HG03354 (cell line): ENCODE results near the gene TRNAU1AP.
"Not testable (repeated sequence)": the region's sequence is repeated elsewhere in the genome, so short reads cannot be mapped to it uniquely, and the experiment has no call there.

ENCODE experiments used
- ATAC-seq: cut with Tn5 transposase; IDR thresholded peaks from one replicate; pipeline ENCODE4 v1.9.1; 2021; ENCODE audit warnings: mild to moderate bottlenecking; ENCODE audit not compliant: unreplicated experiment, poor library complexity, severe bottlenecking

Gene TRNAU1AP

DNA sequence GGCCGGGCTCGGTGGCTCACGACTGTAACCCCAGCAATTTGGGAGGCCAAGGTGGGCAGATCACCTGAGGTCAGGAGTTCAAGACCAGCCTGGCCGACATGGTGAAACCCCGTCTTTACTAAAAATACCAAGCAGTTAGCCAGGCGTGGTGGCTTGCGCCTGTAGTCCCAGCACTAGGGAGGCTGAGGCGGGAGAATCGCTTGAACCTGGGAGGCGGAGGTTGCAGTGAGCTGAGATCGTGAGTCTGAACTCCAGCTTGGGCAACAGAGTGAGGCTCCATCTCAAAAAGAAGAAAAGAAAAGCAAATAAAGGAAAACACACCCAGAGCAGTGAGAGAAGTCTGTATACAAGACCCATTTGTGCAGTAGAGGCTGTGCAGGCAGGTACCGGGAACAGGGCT is 32.1 kb upstream of the TRNAU1AP start:
- ATAC-seq, result not testable (repeated sequence)

DNA sequence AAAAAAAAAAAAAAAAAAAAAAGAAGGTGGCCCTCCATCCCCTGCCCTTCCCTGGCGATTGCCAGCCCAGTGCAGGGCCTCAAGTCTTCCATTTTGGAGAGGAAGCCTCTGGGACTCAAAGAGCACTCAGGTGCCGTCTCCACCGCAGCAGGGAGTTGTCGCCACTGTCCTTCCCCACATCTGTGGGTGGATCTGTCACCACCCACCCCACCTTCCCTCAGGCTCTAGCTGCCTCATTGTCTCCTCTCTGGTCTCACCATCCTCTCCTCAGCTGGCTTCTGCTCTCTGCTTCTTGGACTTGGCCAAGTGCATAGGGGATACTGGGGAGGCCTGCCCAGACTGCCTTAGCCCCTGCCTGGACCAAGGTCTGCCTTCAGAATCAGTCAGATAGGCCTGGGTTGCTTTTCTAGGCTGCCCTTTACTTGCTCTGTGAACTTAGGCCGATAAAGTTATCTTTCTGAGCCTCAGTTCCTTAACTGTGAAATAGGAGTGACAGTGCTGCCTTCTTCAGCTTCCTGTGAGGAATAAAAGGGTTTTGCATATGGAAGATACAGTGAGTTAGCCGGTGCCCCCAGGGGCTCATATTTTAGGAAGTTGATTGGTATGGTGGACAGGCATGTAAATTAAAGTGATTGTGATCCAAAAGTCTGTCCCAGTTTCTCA is 31.3 kb upstream of the TRNAU1AP start:
- ATAC-seq, result no peak

DNA sequence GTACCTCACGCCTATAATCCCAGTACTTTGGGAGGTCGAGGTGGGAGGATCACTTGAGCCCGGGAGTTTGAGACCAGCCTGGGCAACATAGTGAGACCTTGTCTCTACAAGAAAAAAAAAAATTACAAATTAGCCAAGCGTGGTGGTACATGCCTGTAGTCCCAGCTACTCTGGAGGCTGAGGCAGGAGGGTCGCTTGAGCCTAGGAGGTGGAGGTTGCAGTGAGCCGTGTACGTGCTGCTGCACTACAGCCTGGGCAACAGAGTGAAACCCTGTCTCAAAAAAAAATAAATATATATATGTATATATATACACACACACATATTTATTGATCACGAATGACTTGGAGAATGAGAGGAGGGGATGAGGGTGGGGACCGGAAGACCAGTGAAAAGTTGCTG is 30.3 kb upstream of the TRNAU1AP start:
- not testable (repeated sequence) for ATAC-seq

- ATAC-seq, result not testable (repeated sequence)
Measured at GRCh38 chr1:28525002-28525642, 27.8 kb upstream of the TRNAU1AP start.

DNA sequence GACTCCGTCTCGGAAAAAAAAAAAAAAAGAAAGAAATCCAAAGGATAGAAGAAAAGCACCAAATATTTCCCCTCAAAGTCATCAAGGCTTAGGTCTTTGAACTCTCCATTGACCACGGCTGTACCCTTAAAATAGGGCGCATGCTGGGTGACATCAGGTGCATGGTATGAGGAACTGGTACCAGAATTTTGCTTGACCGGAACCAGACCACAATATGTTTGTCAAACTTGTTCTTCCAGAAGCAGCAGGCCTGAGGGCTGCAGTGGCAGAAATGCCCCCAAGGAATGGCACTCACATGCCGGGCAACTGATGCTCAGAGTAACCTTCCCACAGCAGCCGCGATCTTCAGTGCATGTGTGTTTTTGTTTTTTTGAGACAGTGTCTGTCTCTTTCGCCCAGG is 26.0 kb upstream of the TRNAU1AP start:
- no peak for ATAC-seq

- no peak for ATAC-seq
Measured at GRCh38 chr1:28530456-28530855, 22.4 kb upstream of the TRNAU1AP start.

DNA sequence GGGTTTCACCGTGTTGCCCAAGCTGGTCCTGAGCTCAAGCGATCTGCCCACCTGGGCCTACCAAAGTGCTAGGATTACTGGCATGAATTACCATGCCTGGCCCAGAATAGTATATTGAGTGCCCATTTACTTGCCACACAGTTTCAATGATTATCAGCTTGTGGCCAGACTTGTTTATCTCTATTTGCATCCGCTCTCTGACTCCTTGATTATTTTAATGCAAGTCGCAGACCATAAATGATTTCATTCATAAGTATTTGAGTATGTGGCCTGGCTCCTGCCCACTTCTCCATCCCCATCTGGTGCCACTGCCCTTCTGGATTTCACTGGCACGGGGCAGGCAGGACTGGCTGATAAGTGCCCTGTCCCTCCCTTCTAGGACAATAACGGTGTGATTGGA is 18.2 kb upstream of the TRNAU1AP start:
- no peak for ATAC-seq

GRCh38 chr1:28535180-28535579 is 17.7 kb upstream of the TRNAU1AP start:
- no peak for ATAC-seq

GRCh38 chr1:28537457-28538199 is 15.3 kb upstream of the TRNAU1AP start:
- no peak for ATAC-seq

DNA sequence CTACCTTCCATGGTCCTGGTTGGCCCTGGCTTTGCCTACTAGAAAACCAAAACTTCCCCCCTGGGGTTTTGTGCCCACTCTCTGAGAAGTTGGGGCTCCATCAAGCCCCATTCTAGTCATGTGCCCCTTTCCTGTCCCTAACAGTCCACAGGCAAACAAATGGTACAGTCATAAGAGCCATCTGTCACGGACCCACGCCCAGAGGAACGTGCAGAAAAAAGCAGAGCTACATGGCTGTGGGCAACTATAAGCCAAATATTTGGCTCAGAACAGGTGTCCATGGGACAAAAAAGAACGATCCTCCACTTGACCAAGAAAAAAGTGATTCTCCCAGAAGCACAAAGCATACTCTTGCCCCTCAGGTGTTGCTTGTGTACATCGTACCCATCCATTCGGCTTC is 14.6 kb upstream of the TRNAU1AP start:
- no peak for ATAC-seq

GRCh38 chr1:28540651-28541050 is 12.2 kb upstream of the TRNAU1AP start:
- no peak for ATAC-seq

DNA sequence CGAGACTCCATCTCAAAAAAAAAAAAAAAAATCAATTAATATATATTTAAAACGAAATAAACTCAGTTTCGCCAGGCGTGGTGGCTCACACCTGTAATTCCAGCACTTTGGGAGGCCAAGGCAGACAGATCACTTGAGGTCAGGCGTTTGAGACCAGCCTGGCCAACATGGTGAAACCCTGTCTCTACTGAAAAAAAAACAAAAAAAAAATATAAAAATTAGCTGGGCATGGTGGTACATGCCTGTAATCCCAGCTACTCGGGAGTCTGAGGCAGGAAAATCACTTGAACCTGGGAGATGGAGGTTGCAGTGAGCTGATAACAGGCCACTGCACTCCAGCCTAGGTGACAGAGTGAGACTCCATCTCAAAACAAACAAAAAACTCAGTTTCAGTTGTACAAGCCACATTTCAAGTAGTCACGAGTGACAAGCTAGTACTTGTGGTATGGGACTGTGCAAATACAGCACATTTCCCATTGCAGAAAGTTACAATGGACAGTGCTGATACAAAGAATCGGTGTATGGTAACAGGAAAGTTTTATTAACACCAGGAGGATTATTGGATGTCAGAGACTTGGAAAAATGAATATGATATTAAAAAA is 11.4 kb upstream of the TRNAU1AP start:
- not testable (repeated sequence) for ATAC-seq

DNA sequence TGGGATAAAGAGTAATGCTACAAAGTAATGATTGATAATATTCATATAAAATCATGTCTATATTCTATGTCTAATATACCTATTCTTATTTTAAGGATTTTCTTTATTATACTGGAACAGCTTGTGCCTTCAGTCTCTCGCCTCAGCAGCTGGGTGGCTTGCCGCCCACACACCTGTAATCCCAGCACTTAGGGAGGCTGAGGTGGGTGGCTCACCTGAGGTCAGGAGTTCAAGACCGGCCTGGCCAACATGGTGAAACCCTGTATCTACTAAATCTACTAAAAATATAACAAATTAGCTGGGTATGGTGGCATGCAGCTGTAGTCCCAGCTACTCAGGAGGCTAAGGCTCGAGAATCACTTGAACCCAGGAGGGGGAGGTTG is 7.6 kb upstream of the TRNAU1AP start:
- ATAC-seq, result no peak

- ATAC-seq, result no peak
Measured at GRCh38 chr1:28548318-28548717, 4.6 kb upstream of the TRNAU1AP start.

DNA sequence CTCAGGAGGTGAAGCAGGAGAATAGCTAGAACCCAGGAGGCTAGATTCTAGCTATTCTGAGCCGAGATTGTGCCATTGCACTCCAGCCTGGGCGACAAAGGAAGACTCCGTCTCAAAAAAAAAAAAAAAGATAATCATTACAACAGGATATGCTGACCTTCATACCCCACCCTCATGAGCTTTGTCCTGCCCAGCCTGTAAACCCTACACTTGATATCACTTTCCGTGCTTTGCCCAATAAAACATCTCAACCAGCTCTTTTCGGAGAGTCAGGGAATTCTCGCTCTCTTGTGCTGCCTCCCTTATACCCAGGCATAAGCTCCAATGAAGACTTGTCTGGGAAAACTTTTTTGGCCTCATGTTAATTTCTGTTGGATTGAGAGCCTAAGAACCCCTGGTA is 1.5 kb upstream of the TRNAU1AP start:
- no peak for ATAC-seq

DNA sequence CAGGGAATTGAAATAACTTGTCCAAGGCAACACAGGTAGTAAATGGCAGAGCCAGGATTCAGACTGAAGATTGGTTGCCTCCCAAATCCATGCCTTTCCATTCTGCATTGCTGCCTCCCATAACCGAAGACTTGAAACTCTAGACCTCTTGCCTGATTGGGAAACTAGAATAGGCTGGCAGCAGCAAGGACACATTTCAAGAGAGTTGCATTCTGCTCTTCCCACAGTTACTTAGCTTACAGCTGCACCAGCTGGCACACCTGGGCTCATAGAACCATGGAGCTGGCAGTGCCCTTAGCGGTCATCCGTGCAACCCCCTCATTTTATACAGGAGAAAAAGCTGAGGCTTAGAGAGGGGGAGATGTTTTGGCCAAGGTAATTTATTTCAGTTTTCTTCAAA is 8.0 kb downstream of the TRNAU1AP start:
- ATAC-seq, result no peak

GRCh38 chr1:28564310-28564709 is 11.4 kb downstream of the TRNAU1AP start:
- ATAC-seq, result no peak

DNA sequence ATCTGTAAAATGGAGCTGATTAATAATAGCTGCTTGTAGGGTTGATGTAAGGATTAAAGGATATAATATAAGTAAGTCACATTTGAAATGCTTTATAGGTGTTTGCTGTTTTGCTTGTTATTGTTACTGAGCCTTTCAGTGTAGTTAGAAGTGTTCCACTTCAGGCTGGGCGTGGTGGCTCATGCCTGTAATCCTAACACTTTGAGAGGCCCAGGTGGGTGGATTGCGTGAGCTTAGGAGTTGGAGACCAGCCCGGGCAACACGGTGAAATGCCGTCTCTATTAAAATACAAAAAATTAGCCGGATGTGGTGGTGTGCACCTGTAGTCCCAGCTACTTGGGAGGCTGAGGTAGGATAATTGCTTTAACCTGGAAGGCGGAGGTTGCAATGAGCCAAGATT is 12.2 kb downstream of the TRNAU1AP start:
- ATAC-seq, result no peak

- no peak for ATAC-seq
Measured at GRCh38 chr1:28565726-28566125, 12.8 kb downstream of the TRNAU1AP start.

DNA sequence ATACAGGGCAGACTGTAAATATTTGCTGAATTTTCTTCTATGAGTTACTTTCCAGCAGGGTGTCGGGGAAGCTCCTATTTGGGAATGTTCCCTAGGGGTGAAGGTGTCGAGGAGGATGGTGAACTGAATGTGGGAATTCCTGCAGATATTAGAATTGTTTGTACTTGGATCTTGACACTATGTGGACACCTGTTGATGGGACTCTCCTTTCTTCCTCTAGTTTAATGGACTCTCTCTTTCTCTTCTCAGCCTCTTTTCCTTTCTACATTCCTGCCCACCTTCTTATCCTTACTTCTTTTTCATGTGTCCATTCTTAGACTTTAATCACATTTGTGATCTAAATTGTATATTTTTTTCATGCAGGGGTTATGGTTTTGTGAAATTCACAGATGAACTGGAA is 14.0 kb downstream of the TRNAU1AP start:
- ATAC-seq, result no peak

- no peak for ATAC-seq
Measured at GRCh38 chr1:28571911-28572310, 19.0 kb downstream of the TRNAU1AP start.
